GM23338 (cell line): ENCODE data around the gene PAK4. TPM values are rescaled to one million over a fixed set of nuclear protein-coding genes. Genes with fewer than 3 reads are reported as not detected.

Source experiments
- ATAC-seq: fragments of 200-7000 bp; cut with Tn5 transposase; 3 replicates; pipeline ENCODE4 v1.9.1; 2020
- DNase-seq: peaks from one replicate; pipeline ENCODE4 v3.0.0-alpha.2; 2015; ENCODE audit warnings: low spot score
- H2AFZ ChIP-seq: fragments of 200-600 bp; sonication (generic); 2 replicates; pipeline ENCODE4 v1.8.0; 2016; ENCODE audit warnings: antibody characterized with exemption, mild to moderate bottlenecking, moderate library complexity
- H3F3A ChIP-seq: fragments of 200-600 bp; sonication (generic); replicated peaks from 2 replicates; pipeline ENCODE4 v1.8.0; 2017; ENCODE audit warnings: antibody characterized with exemption, mixed run types, low read depth
- H3K27ac ChIP-seq: fragments of 200-600 bp; sonication (generic); 2 replicates; pipeline ENCODE4 v1.6.1; 2016; ENCODE audit warnings: low read depth
- H3K27me3 ChIP-seq: fragments of 200-600 bp; sonication (generic); 2 replicates; pipeline ENCODE4 v1.8.0; 2016; ENCODE audit warnings: mild to moderate bottlenecking, mixed run types, moderate library complexity; ENCODE audit not compliant: insufficient read depth
- H3K36me3 ChIP-seq: fragments of 200-600 bp; sonication (generic); 2 replicates; pipeline ENCODE4 v1.8.0; 2016; ENCODE audit warnings: mild to moderate bottlenecking; ENCODE audit not compliant: insufficient read depth
- H3K4me1 ChIP-seq: fragments of 200-600 bp; sonication (generic); 2 replicates; pipeline ENCODE4 v1.8.0; 2016; ENCODE audit warnings: mild to moderate bottlenecking, moderate library complexity; ENCODE audit not compliant: insufficient read depth
- H3K4me2 ChIP-seq: fragments of 200-600 bp; sonication (generic); 2 replicates; pipeline ENCODE4 v1.7.1; 2017; ENCODE audit warnings: mixed run types
- H3K4me3 ChIP-seq: fragments of 200-600 bp; sonication (generic); 2 replicates; pipeline ENCODE4 v1.6.1; 2016; ENCODE audit warnings: mixed run types
- H3K79me2 ChIP-seq: fragments of 200-600 bp; sonication (generic); replicated peaks from 2 replicates; pipeline ENCODE4 v1.8.0; 2017; ENCODE audit warnings: mild to moderate bottlenecking; ENCODE audit not compliant: insufficient read depth
- H3K9me2 ChIP-seq: fragments of 200-600 bp; sonication (generic); 2 replicates; pipeline ENCODE4 v1.8.0; 2017; ENCODE audit not compliant: insufficient read depth
- H4K20me1 ChIP-seq: fragments of 200-600 bp; sonication (generic); replicated peaks from 2 replicates; pipeline ENCODE4 v1.8.0; 2017; ENCODE audit warnings: mild to moderate bottlenecking; ENCODE audit not compliant: insufficient read depth
- H3K27ac Mint-ChIP-seq: 2 replicates; pipeline ENCODE4 v1.8.0; 2020; ENCODE audit warnings: inconsistent platforms, mild to moderate bottlenecking, moderate library complexity, mixed read lengths
- H3K27me3 Mint-ChIP-seq: 3 replicates; pipeline ENCODE4 v1.8.0; 2022; ENCODE audit warnings: low read depth, mild to moderate bottlenecking, moderate library complexity, mixed read lengths, inconsistent platforms; ENCODE audit not compliant: insufficient read depth, poor library complexity
- H3K36me3 Mint-ChIP-seq: 3 replicates; pipeline ENCODE4 v1.8.0; 2021; ENCODE audit warnings: low read depth, mild to moderate bottlenecking, inconsistent platforms, moderate library complexity, mixed read lengths
- H3K4me1 Mint-ChIP-seq: 3 replicates; pipeline ENCODE4 v1.8.0; 2020; ENCODE audit warnings: mild to moderate bottlenecking, inconsistent platforms, mixed read lengths
- H3K4me3 Mint-ChIP-seq: 3 replicates; pipeline ENCODE4 v1.8.0; 2021; ENCODE audit warnings: moderate library complexity, mild to moderate bottlenecking, inconsistent platforms, mixed read lengths
- H3K9me3 Mint-ChIP-seq: 3 replicates; pipeline ENCODE4 v1.8.0; 2020; ENCODE audit warnings: moderate library complexity, mild to moderate bottlenecking, inconsistent platforms, mixed read lengths
- CREB1 ChIP-seq: fragments of 250-450 bp; sonication (Bioruptor Pico); IDR thresholded peaks from 2 replicates; pipeline ENCODE4 v1.5.0; 2020; ENCODE audit warnings: low read depth, mild to moderate bottlenecking, moderate library complexity
- EZH2phosphoT487 ChIP-seq: fragments of 200-600 bp; sonication (generic); IDR thresholded peaks from one replicate; pipeline ENCODE4 v1.8.1; 2018; ENCODE audit warnings: antibody characterized with exemption; ENCODE audit not compliant: unreplicated experiment
- JUNB ChIP-seq: IDR thresholded peaks from one replicate; pipeline ENCODE4 v1.6.1; 2016; ENCODE audit warnings: antibody characterized with exemption; ENCODE audit not compliant: unreplicated experiment
- POLR2AphosphoS5 ChIP-seq: IDR thresholded peaks from 2 replicates; pipeline ENCODE4 v1.6.1; 2016; ENCODE audit warnings: antibody characterized with exemption, low read depth
- REST ChIP-seq: IDR thresholded peaks from one replicate; pipeline ENCODE4 v1.6.1; 2018; ENCODE audit warnings: antibody characterized with exemption; ENCODE audit not compliant: unreplicated experiment
- ZNF114 ChIP-seq: fragments of 250-450 bp; sonication (Bioruptor Pico); IDR thresholded peaks from 2 replicates; pipeline ENCODE4 v1.5.0; 2020; ENCODE audit warnings: mild to moderate bottlenecking, moderate library complexity
- ZNF331 ChIP-seq: fragments of 250-450 bp; sonication (Bioruptor Pico); IDR thresholded peaks from 2 replicates; pipeline ENCODE4 v1.5.0; 2020; ENCODE audit warnings: low read depth, mild to moderate bottlenecking, moderate library complexity
- ZNF462 ChIP-seq: fragments of 250-450 bp; sonication (Bioruptor Pico); IDR thresholded peaks from 2 replicates; pipeline ENCODE4 v1.5.0; 2020; ENCODE audit warnings: mild to moderate bottlenecking, moderate library complexity
- polyA plus RNA-seq: library from polyadenylated mRNA; unstranded; fragments of >200 nt; fragmentation: Nextera tagmentation; extraction: Ambion mirVana; gene quantifications from 2 replicates; pipeline ENCODE4 v1.2.1, GENCODE V29; 2016
- total RNA-seq: library from RNA; depleted of rRNA; stranded (reverse); fragments of >200 nt; shearing (Covaris generic); gene quantifications from 2 replicates; pipeline ENCODE4 v1.2.3, GENCODE V29; 2014

Gene PAK4
- total and polyA plus RNA-seq, 2 experiments from 2014 or later, result 28.7 to 35.4 TPM

GRCh38 chr19:39160889-39161672, 35.5 kb downstream of the PAK4 start (continued):
- TF ChIP-seq ZNF114 (CRISPR knock-in tag) (no peak), POLR2AphosphoS5 (no peak), JUNB (no peak), REST (no peak)

GRCh38 chr19:39162441-39163043, 37.0 kb downstream of the PAK4 start:
- Mint-ChIP-seq H3K27me3 (peaks cover 13% of the 10 kb centered on the region), H3K36me3 (no peaks in the 10 kb centered on the region; the same call in 2 of the 3 replicates), H3K4me3 (no peak overlapping the region), H3K4me1 (peaks cover 17% of the 10 kb centered on the region), H3K27ac (no peak overlapping the region), H3K9me3 (no peaks in the 10 kb centered on the region)
- ATAC-seq, result no peak
- Histone ChIP-seq H3K27me3 (no peaks in the 10 kb centered on the region), H3K4me2 (no peak overlapping the region), H3F3A (no peaks in the 10 kb centered on the region), H3K79me2 (peaks cover 30% of the 10 kb centered on the region), H3K9me2 (no peaks in the 10 kb centered on the region), H3K36me3 (no peaks in the 10 kb centered on the region), H3K27ac (no peak overlapping the region), H4K20me1 (peaks cover 12% of the 10 kb centered on the region), H3K4me1 (peaks cover under 1% of the 10 kb centered on the region; the same call in 1 of the 2 replicates), H3K4me3 (no peak overlapping the region), H2AFZ (no peak overlapping the region)
- TF ChIP-seq ZNF331 (CRISPR knock-in tag), result no peak
- no peak for TF ChIP-seq CREB1 (CRISPR knock-in tag)
- no peak for DNase-seq

DNA sequence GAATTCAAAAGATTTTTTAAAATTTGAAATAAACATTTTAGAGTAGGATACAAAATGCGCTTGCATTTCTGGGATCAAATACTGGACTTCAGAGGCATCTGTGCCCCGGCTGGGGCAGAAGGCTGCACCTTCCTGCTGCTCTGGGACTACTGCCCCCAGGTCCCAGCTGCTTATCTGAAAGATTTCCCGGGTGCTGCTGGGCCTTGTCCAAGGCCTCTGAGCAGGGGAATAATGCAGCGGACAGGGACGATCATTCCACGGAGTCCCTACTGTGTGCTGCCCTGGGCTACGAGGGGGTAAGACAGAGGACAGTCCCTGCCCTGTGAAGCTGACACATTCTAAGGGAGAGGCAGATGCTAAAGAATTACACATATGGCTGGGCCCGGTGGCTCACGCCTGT, 38.0 kb downstream of the PAK4 start:
- Histone ChIP-seq H3K9me2 (no peaks in the 10 kb centered on the region), H3K4me1 (peaks cover 11% of the 10 kb centered on the region; the same call in 1 of the 2 replicates), H2AFZ (no peak overlapping the region), H3K4me3 (no peak overlapping the region), H3F3A (no peaks in the 10 kb centered on the region), H3K79me2 (peaks cover 26% of the 10 kb centered on the region), H3K27me3 (no peaks in the 10 kb centered on the region), H3K27ac (no peak overlapping the region), H3K4me2 (no peak overlapping the region), H4K20me1 (peaks cover 12% of the 10 kb centered on the region), H3K36me3 (no peaks in the 10 kb centered on the region)
- Mint-ChIP-seq H3K4me1 (peaks cover 20% of the 10 kb centered on the region), H3K9me3 (no peaks in the 10 kb centered on the region), H3K4me3 (no peak overlapping the region), H3K27me3 (peaks cover 14% of the 10 kb centered on the region), H3K36me3 (no peaks in the 10 kb centered on the region), H3K27ac (no peak overlapping the region)
- ATAC-seq (no peak), DNase-seq (no peak)
- TF ChIP-seq EZH2phosphoT487 (no peak), ZNF462 (CRISPR knock-in tag) (no peak), ZNF331 (CRISPR knock-in tag) (no peak), CREB1 (CRISPR knock-in tag) (no peak)
